HG03432 (cell line): ENCODE measurements around the gene CCDC93.
"Not testable (repeated sequence)": the region's sequence is repeated elsewhere in the genome, so short reads cannot be mapped to it uniquely, and the experiment has no call there.

Experiments used
- ATAC-seq: cut with Tn5 transposase; IDR thresholded peaks from one replicate; pipeline ENCODE4 v1.9.1; 2021; ENCODE audit warnings: mild to moderate bottlenecking, moderate library complexity; ENCODE audit not compliant: unreplicated experiment

The CCDC93 gene

DNA sequence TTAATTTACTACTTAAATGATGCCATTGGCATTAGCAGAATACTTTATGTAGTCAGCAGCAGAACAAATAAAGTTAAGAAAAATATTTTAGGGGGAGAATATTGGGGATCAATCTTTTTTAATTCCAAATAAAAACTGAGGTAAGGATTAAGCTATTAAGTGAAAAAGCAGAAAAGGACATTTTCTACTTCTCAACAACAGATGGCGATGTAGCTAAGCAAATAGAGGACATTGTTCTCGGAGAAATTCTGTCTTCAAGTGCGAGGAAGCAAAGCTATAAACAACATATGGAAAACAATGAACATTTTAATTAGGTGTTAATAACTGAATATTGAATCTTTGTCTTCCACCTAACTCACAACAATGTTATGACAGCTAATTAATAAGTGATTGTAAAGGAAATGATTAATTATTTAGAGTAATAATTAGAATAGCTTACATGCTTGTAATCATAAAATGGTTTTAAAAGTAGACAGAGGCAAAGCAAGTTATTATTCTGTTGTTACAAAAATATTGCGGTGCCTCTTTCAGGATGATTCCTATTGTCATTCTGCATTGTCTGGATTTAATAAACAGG, 32.9 kb upstream of the CCDC93 start:
- no peak for ATAC-seq

DNA sequence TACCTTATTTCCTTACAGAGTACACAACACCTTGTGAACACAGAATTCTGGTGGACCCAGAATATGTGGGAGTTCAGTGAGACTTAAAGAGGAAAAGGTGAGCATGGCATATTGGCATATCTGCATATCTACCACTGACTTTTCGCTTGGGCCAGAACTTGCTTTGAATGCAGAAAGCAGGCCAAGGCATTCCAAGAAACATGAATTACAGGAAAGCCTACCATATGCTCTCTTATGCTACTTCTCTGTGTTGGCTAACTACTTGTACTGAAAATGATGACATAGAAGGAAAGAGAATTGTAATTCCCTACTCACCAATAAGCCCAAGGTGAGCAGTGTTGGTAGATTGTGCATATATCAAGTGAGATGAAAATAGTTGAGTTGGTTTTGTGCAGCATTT, 31.4 kb upstream of the CCDC93 start:
- no peak for ATAC-seq

DNA sequence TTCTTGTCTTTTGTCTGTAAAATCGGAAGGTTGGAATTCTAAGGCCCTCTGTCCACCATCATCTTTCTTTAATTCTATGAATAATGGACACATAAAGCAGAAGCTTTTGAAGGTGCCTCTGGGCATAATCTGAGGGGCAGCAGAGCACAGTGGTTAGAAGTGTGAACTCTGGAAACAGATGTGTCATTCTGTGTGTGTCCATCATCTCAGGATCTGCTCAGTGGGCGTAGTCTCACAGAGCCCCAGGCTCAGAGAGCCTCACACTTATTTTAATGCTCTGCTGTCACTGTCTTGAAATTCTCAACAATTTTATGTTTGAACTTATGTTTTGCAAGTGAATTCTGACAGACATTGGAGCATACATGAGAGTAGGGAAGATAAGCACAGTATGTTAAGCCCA, 31.0 kb upstream of the CCDC93 start:
- no peak for ATAC-seq

DNA sequence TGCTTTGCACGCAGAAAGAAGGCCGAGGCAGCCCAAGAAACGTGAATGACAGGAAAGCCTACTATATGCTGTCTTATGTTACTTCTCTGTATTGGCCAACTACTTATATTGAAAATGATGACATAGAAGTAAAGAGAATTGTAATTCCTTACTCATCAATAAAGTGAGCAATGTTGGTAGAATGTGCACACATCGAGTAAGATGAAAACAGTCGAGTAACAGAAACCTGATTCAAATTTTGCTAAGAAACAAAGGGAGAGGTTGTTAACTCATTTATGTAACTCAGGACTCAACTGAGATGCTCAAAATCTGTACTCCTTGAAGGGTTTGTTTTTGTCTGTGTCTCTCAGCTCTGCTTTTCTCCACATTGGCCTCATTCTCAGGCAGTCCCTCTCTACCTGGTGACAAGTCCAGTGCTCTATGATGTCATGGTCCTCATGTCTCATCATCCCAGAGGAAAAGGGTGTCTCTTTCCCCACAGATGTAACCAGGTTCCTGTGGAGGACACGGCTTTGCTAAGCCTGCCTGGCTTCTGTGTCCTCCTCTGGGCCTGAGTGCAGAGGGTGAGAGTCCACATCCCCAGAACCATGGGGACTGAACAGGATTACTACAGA, 30.3 kb upstream of the CCDC93 start:
- ATAC-seq: no peak

DNA sequence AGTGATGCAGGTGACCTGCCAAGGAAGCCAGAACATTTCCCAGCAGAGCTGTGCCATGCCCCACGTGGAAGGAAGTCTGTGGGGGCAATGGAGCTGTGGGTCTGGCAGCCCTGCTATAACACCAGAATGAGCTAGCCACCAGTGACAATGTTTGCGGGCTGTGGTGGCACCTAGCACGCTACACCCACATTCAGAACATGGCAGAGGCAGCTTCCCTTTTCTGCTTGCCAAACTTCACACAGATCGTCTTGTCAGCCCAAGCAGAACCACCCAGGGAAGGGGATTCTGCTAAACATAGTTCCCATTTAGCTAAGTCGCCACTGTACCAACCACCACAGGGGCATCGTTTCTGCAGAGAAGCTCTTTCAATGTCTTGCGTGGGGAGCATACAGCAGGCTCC, 27.0 kb upstream of the CCDC93 start:
- ATAC-seq: no peak

DNA sequence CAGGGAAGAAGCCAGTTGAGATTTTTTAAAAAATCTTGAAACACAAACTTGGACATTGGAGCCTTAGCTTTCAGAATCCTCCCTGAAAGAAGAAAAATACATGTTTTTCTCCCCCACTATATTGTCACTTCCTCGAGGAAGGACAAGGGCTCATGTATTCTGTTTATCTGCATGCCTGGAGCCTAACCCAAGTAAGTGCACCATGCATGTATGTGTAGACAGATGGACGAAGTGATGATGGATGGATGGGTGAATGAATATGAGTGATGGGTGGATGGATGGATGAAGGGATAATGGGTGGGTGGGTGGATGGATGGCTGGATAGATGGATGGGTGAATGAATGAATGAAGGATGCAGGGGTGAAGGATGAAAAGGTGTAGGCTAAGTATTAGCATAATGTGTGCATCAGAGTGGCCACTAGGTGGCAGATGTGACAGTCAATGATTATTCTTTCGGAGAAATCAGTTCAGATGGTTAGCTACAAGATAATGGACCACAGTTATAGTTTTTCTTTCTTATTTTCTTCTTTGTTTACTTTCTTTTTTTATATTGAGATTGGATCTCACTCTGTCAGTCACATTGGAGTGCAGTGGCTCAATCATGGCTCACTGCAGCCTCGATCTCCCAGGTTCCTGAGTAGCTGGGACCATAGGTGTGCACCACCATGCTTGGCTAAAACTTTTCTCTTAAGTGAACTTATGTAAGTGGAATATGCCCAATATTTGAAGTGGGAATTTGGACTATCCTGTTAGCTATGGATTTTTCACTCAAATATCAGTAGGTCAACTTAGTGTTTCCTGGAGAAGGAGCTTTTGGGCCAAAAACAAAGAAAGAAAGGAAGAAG, 18.5 kb upstream of the CCDC93 start:
- ATAC-seq: peak; percentile 94

DNA sequence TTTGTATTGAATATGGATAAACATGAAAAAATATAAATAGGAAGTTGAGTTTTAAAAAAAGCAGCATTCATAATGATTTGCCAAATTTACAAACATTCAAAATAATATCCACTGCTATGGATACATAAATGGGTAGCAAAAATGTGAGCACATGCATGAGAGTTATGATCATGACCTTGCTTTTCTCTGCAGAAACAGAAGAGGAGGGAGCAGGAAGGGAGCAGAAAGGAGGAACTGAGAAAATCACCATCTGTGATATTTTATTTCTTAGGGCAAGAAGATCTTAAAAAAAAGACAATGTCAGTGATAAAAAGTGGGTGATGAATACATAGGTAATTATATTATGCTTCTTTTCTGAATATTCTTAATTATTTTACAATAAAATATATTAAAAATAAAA, 17.7 kb upstream of the CCDC93 start:
- no peak for ATAC-seq

DNA sequence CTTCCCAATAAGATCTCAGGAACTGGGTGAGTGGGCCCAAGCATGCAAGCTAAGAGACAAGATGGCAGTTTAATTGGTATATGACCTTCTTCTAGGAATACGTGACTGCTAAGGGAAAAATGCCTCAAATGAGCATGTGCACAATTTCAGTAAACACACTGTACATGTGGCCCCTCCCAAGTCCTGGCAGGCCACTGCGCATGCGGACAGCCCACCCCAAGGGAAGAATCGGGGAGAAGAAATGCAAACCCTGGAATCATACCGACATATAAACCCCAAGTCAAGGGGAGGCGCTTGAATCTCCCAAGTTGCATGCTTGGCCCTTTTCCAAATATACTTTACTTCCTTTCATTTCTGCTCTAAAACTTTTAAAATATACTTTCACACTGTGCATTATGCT, 15.2 kb upstream of the CCDC93 start:
- ATAC-seq: no peak

DNA sequence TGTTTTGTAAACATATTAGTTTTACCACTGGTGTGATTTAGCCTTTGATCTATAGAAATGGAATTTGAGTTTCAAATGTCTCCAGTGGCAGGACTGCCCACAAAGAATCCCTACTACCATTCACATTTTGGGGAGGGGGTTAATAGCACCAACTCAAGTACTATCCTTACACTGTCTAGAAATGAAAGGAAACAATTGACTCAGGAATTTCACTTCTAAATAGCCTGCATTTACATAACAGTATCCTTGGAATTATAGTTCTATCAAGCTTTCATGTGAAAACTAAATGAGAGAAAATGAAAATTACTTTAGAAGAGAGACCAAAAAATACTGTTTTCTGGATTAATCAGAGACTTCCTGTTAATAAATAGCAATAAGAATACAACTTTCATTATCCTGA, 7.5 kb upstream of the CCDC93 start:
- no peak for ATAC-seq

DNA sequence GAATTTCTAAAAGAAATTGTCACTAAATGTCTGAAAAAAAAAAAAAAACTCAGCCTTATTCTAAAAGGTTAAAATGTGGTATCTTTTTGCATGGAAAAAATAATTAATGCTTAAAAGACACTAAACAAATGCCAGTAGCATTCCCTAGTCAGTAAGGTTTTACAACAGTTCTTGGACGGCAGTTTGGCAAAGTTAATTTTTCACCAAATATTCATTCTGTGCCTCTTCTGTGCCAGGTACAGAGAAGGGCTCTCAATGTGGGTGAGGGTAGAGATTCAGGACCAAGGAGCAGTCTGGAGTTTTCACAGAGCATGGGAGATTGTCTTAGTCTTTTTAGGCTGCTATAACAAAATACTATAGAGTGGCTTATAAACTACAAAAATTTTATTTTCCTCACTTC, 6.0 kb upstream of the CCDC93 start:
- ATAC-seq: no peak

DNA sequence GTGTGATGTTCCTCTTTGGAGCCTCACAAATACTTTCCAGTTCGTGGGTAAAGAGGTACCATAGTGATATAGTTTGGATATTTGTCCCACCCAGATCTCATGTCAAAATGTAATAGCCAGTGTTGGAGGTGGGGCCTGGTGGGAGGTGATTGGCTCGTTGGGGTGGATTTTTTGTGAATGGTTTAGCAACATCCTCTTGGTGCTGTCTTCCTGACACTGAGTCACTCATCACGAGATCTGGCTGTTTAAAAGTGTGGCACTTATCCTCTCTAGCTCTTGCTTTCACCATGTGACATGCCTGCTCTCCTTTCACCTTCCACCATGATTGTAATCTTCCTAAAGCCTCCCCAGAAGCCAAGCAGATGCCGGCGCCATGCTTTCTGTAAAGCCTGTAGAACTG, 3.0 kb upstream of the CCDC93 start:
- no peak for ATAC-seq

DNA sequence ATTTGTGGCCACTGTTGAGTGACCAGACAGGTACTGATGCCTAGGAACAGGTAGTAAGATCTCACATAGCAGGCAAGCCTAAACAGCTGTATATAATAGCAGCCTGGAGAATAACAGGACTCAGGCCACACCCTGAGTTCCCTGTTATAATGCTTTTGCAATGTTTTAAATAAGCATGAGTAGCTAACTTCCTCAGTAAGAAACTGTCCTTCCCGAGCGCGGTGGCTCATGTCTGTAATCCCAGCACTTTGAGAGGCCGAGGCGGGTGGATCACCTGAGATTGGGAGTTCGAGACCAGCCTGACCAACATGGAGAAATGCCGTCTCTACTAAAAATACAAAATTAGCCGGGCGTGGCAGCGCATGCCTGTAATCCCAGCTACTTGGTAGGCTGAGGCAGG, 1.9 kb upstream of the CCDC93 start:
- ATAC-seq: not testable (repeated sequence)

DNA sequence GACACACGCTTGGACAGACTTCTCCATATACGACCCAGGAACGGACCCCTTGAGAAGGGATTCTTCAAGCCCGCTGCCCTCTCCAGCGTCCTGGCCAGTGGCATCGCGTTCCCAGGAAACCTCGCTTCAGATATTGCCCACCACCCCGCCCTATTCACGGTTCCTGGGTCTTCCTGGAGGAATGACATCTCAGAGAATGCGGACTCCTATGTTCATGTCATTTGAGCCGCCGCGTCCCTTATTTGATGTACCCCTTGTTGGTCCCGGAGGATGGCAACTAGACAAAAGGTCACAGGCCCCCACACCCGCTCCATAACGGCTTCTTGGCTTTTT, 588 bp upstream of the CCDC93 start:
- no peak for ATAC-seq

DNA sequence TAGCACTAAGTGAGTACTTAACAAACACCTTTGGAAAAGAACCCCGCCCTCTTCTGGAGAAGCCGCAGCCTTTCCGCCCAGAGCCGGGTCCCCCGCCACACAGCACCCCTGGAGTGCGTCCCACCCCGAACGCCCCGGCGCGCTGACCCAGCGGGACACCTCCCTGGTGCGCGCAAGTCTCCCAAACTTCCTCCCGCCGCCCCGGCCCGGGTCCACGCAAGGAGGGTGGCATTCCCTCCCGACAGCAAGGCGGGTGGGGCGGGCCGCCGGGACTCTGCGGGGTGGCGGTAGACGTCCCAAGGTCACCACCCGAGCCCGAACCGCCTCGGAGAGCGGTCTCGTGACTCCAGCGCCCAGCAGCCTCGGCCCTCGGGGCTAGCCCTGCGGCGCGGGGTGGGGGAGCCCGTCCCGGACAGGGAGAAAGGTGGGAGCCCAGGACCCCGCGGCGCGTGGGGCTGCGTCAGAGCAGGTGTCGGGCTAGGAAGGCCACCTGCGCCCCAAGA, 598 bp downstream of the CCDC93 start:
- ATAC-seq: peak; percentile 35

DNA sequence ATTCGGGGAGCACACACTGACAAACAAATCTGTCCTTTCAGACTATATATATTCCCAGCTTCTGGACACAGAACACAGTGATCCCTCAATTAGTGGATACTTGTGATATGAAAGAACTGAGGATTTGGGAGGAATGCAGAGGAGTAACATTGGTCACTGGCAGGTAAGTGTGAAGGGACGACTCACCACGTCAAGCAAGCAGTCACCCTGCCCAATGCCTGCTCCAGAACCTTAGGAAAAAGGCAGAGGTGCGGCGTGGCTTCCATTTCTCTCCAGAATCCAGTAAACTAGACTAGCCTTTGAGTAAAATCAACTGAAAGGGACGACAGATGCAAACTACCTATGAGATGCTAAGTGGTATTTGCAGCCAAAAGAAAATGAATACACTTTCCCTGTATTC, 1.1 kb downstream of the CCDC93 start:
- ATAC-seq: no peak

DNA sequence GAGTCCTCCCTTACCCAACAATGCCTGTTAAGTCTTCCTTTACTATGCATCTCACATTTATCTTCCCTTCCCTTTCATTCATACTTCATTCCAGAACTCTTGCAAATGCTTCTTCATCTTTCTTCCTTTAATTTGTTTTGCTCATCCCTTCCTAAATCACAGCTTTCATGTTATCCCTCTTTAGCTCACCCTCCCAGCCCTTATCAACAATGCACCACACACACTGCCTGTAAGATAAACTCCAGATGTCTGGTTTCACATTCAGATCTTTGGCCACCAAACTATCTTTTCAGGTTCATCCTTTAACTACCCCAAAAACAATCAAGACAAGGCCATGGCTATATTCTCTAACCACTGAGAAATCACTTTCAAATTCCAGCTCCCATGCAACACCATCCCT, 3.4 kb downstream of the CCDC93 start:
- no peak for ATAC-seq

DNA sequence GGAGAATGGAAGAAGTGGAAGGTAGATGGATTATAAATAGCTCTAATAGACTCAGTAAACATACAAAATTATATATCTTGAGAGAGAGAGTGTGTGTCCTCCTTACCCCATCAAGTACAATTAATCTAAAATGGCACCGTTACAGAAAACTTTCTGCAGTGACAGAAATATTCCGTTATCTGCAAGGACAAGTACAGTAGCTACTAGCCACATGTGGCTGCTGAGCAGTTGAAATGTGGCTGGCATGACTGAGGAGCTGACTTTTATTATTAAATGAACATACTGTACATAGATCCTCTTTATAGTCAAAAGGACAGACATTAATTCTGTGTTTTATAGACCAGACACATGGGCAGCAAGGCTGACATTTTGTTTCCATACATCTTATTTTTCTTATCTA, 7.0 kb downstream of the CCDC93 start:
- ATAC-seq: no peak

DNA sequence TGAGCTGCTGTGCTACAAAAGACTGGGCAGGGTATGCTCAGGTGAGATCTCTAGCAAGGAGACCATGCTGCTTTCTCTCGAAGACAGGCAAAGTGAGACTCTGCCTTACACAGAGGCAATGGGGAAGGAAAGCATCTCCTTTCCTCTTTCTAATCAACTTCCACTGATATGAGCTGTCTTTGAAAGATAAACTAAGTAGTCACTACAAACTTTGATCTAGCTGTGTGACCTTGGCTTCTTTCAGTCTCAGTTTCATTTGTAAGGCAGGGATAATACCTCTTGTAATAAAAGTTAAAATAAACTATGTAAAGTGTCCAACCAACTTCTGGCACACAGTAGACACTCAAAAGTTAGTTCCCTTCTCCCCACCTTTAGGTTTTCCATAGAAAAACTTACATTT, 7.5 kb downstream of the CCDC93 start:
- ATAC-seq: no peak

DNA sequence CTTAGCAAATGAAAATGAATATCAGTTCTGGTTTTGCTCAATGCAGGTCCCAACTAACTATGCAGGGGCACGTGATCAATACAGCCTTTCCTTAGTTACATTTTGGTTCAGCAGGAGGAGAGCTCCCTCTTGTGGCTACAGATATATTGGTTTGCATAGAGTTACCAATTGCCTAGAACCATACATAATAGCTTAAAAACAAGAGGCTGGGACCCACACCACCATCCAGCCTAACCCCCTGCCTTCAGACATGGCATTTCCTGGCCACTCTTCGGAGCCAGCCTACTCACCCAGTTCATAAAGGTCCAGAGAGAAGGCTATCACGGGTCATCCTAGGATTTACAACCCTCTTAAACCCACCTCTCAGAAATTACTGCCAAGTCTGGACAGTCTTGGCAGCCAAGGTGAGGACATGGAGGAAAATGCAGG, 10.5 kb downstream of the CCDC93 start:
- peak; percentile 99 for ATAC-seq

DNA sequence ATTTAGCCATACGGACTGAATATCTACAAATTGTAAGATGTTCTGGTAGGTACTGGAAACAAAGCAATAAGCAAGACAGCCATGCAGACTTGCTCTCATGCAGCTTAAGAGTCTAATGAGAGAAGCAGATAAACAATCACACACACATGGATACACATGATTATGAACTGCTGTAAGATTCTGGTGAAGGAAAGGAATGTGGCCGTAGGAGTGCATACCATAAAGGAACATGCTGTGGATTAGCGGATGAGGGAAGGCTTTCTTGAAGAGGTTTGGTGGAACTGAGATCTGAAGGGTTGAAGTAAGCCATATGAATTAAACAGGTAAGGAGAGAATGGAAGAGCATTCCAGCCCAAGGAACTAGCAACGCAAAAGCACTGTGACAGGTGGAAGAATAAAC, 13.8 kb downstream of the CCDC93 start:
- ATAC-seq: no peak

DNA sequence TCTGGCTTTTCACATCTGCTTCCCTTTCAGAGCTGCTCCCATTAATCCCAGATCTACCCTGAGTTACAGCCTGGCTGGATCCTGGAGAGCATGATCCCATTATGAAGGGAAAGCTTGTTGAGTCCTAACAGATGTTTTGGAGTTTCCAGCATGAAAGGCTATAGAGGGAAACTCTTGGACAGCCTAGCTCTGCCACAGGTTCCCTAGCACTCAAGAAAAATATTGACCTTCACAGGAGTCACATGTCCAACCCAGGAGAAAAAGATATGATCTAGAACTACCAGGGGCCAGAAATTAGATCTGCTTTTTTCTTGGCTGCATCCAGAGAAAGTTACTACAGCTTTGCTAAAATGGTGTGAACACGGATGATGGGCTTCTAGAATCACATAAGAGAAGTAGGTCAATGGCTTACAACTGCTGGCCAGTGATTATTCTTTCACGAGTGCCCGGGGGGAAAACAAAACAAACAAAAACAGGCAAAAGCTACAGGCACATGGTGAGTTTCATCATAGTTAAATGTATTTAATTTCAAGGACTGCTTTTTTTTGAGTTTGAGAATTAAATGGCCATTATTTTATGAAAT, 15.9 kb downstream of the CCDC93 start:
- no peak for ATAC-seq

DNA sequence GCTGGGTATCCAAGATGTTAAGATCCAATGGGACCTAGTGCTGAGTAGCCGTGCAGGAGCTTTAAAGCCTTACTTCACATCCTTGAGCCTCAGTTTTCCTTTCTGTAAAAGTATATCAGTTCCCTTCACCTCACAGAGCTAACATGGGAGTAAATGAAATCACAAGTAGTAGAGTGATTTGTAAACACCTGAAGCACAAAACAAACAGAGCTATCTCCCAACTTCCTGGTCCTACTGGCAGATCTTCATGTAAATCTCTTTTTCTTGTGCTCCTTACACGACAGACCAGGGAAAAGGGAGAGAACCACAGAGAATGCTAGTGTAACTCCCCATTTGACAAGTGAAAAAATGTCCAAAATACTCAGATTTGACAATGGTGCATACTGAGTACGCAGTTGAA, 17.3 kb downstream of the CCDC93 start:
- no peak for ATAC-seq
